ENCODE data around the gene PCNA. TPM values are rescaled to one million over a fixed set of nuclear protein-coding genes. Genes with fewer than 3 reads are reported as not detected.
A peak's percentile ranks its signal among the peaks of the same experiment; 100 is the strongest.

PCNA gene
- total RNA-seq, 1 experiment from 2014 or later, result 274 TPM

DNA sequence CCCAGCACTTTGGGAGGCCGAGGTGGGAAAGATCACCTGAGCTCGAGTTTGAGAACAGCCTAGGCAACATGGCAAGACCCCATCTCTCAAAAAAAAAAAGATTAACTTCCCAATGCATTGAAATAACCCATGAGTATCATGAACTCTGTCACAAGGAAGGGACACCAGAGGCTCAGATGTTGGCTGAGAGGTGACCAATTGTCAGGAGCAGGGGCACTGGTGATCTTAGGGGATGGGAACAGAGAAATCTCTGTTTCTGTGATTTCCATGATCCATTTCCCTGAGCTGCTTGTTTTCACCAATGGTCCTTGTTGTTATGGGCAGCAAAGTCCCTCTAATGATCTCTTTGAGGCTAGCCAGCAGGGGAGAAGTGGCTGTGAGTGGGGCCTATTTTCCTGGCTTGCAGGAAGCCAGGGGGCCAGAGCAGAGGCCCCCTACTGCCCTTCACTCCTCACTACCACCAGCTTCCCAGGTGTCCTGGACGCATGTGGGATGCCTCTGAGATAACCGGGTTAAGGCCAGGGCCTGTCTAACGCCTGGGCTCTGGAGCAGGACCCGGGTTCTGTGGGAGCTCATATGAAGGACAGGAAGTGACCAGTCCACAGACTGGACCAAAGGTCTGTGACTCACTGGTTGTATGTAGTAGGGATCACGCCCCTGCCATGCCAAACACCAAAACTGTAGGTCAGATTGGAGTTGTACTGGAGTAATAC, 54.4 kb downstream of the PCNA start:
- H3K9me3 Mint-ChIP-seq, result no peaks in the 10 kb centered on the region

More for the DNA sequence above, 54.4 kb downstream of the PCNA start:
- Mint-ChIP-seq H3K27me3 (ENCODE audit: low read depth) (no peaks in the 10 kb centered on the region), H3K4me1 (peaks cover 20 to 23% of the 10 kb centered on the region in 2 experiments), H3K27ac (peak overlapping the region in 1 of 3 experiments; percentile 77; a peak in 1 of 7 replicates), H3K4me3 (no peak overlapping the region), H3K36me3 (ENCODE audit: insufficient read depth in 1 of 3, low read depth in 3 of 3) (no peaks in the 10 kb centered on the region)
- Histone ChIP-seq H3K14ac (ENCODE audit: insufficient read depth, low read length) (no peak overlapping the region), H3K18ac (ENCODE audit: insufficient read length, low read depth, low read length) (no peak overlapping the region), H2BK5ac (ENCODE audit: insufficient read length, low read length) (no peak overlapping the region), H3K27ac (ENCODE audit: insufficient read length, low read depth, low read length) (no peak overlapping the region), H2BK120ac (ENCODE audit: low read depth, low read length, poor library complexity, severe bottlenecking) (no peak overlapping the region), H2AFZ (ENCODE audit: low read length) (no peak overlapping the region), H4K20me1 (ENCODE audit: control insufficient read depth, insufficient read depth, insufficient read length) (no peaks in the 10 kb centered on the region), H2BK12ac (ENCODE audit: insufficient read length, low read depth, low read length) (no peak overlapping the region), H3K56ac (ENCODE audit: insufficient read length, low read depth, low read length) (no peak overlapping the region), H4K5ac (ENCODE audit: insufficient read length, low read depth, low read length) (no peak overlapping the region), H3K4ac (ENCODE audit: low read depth, low read length) (no peak overlapping the region), H4K8ac (replicated peaks; ENCODE audit: insufficient read length, low read depth, low read length) (no peak overlapping the region), H3K27me3 (ENCODE audit: insufficient read depth, low read length) (no peaks in the 10 kb centered on the region), H3T11ph (ENCODE audit: low read length) (no peak overlapping the region), H4K91ac (ENCODE audit: insufficient read length, low read depth, low read length) (no peak overlapping the region), H3K79me1 (ENCODE audit: insufficient read depth, low read depth, low read length, poor library complexity, severe bottlenecking) (no peaks in the 10 kb centered on the region), H3K23me2 (ENCODE audit: insufficient read length, low read depth, low read length, poor library complexity, severe bottlenecking) (no peaks in the 10 kb centered on the region), H3K4me1 (ENCODE audit: insufficient read depth, low read length) (no peaks in the 10 kb centered on the region), H3K4me2 (ENCODE audit: insufficient read depth, insufficient read length, low read length) (no peak overlapping the region), H2AK5ac (ENCODE audit: insufficient read length, low read length) (no peak overlapping the region), H2BK15ac (ENCODE audit: low read depth, low read length) (no peak overlapping the region), H3K23ac (ENCODE audit: insufficient read length, low read depth, low read length) (no peak overlapping the region), H3K9ac (ENCODE audit: extremely low read depth, insufficient read length, low read length) (no peak overlapping the region), H2BK20ac (ENCODE audit: low read depth, low read length, poor library complexity, severe bottlenecking) (no peak overlapping the region), H3K79me2 (ENCODE audit: insufficient read depth, low read length) (no peaks in the 10 kb centered on the region), H3K9me3 (ENCODE audit: control insufficient read depth, low read depth, low read length) (no peaks in the 10 kb centered on the region)
- no peak for DNase-seq
- no CpG with 5 or more reads among the region's 7 CpGs for WGBS (ENCODE audit: extremely low coverage, insufficient read length, low lambda C conversion rate)
- TF ChIP-seq, protein P1, sequence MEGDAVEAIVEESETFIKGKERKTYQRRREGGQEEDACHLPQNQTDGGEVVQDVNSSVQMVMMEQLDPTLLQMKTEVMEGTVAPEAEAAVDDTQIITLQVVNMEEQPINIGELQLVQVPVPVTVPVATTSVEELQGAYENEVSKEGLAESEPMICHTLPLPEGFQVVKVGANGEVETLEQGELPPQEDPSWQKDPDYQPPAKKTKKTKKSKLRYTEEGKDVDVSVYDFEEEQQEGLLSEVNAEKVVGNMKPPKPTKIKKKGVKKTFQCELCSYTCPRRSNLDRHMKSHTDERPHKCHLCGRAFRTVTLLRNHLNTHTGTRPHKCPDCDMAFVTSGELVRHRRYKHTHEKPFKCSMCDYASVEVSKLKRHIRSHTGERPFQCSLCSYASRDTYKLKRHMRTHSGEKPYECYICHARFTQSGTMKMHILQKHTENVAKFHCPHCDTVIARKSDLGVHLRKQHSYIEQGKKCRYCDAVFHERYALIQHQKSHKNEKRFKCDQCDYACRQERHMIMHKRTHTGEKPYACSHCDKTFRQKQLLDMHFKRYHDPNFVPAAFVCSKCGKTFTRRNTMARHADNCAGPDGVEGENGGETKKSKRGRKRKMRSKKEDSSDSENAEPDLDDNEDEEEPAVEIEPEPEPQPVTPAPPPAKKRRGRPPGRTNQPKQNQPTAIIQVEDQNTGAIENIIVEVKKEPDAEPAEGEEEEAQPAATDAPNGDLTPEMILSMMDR (conservative IDR thresholded peaks at IDR 0.05), result no peak

Other genes with a start within 250 kb of the PCNA start
- gene SLC23A2, start 118.4 kb downstream of the PCNA start, total RNA-seq (2021), result 16.3 and 16.5 TPM in 2 replicates
- gene TMEM230, start 6.9 kb downstream of the PCNA start, total RNA-seq (2021), result 62.3 and 64.3 TPM in 2 replicates
- gene CDS2, start 7.0 kb upstream of the PCNA start, total RNA-seq (2021), result 60.3 and 63.2 TPM in 2 replicates
- 0.44 and 0.46 TPM in 2 replicates for gene PROKR2, start 197.0 kb upstream of the PCNA start, total RNA-seq (2021)

All from H9 (cell line).